Thoracic aorta endothelial cell (primary cell): Measurements from ENCODE around the gene BRD7. TPM values are rescaled to one million over a fixed set of nuclear protein-coding genes. Genes with fewer than 3 reads are reported as not detected.

Source experiments
- small RNA-seq: library from RNA; depleted of rRNA; stranded (forward); fragments of <200 nt; gene quantifications from one replicate; pipeline ENCODE3, GENCODE V24; 2012
- total RNA-seq: library from RNA; depleted of rRNA; stranded (reverse); fragments of >200 nt; gene quantifications from 2 replicates; pipeline ENCODE4 v1.2.3, GENCODE V29; 2012

BRD7 gene
- 56.4 and 62.2 TPM in 2 replicates for total RNA-seq

DNA sequence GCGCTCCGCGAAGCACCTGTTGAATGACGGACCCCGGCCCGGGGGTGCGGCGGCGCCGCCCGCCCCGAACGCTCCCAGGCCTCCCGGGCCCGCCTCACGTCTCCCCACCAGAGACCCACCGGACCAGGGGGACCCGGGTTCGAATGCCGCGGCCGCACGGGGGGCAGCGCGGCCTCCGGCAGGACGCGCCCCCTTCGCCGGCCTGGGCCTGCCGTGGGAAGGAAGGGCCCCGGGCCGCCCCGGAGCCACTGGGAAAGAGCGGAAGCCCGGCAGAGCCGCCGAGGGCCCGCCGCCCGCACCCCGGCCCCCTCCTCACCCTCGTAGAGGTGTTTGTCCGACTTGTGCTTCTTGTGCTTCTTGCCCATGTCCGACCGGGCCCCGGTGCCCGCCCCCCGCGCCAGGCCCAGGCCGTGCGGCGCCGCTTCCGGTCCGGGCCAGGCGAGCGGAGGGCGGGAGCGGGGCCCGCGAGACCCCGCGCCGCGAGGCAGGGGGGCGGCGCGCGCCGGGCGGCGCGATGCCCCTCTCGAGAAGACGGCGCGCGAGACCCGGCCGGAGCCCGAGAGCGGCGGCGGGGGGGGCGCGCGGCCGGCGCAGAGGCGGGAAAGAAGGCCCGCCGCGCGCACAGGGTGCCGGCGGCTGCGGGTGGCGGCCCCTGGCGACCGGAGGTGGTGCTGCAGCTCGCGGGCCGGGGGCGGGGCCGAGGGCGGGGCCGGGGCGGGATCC, at the start of gene BRD7:
Gene BRD7 (minus strand): TSS at position 579 of the 723 bp plus-strand sequence. CDS start 214 bp downstream, at position 365.

GRCh38 chr16:50266337-50267091, 102.3 kb downstream of the BRD7 start, which contains the start of gene ADCY7:
TSS of gene ADCY7 (plus strand) at chr16:50266551. CDS start at chr16:50288180, 21,629 bp downstream.

Small RNA genes within 50 kb of the gene (small RNA-seq; reads per million reads assigned to genes)
- gene MIR6771 = not detected

Other genes with a start within 250 kb of the BRD7 start
- 16.6 and 17.2 TPM in 2 replicates for gene TENT4B, start 215.7 kb downstream of the BRD7 start, total RNA-seq
- gene ADCY7, start 102.4 kb downstream of the BRD7 start, total RNA-seq = 9.0 and 9.4 TPM in 2 replicates
- under 0.01 and 0.07 TPM in 2 replicates for gene NKD1, start 179.4 kb upstream of the BRD7 start, total RNA-seq